ENCODE data around the gene SELENOO. TPM values are rescaled to one million over a fixed set of nuclear protein-coding genes. Genes with fewer than 3 reads are reported as not detected.

Gene SELENOO
- total RNA-seq, 4 donors from 2014 or later = 27.4 to 66.1 (median 36.1) TPM

DNA sequence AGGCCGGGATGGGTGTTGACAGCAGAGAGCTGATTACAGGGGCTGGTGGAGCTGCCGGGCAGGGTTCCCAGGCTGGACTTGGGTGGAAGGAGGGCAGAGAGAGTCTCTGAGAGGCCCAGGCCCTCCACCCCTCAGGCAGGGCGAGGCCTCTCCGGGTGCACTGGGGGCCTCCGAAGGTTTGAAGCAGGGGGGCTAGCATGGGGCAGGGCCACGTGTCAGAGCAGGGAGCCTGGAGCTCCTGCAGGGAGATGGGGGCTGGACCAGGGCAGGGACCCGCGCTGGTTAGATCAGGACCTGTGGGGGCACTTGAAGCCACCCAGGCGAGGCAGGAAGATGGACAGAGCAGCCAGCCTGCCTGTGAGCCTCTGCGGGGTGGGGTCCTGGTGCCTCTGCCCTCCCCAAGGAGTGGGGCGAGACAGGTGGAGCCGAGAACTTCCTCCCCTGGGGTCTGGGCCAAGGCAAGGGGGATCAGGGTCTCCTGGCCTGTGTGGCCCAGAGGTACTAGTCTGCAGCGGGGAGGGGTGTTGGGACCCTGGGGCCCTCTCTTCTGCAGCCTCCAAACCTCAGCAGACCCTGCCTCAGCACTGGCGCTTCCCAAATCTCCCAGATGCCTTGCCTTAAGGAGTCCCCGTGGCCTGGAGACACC, 29.4 kb upstream of the SELENOO start:
- Histone ChIP-seq H3K27me3 (peaks cover 38% of the 10 kb centered on the region), H3K9me3 (no peaks in the 10 kb centered on the region), H3K4me1 (peaks cover 18% of the 10 kb centered on the region), H3K27ac (no peak overlapping the region), H3K4me3 (peak overlapping the region; percentile 72), H3K36me3 (no peaks in the 10 kb centered on the region)
- no peak for TF ChIP-seq POLR2A (IDR thresholded peaks at IDR 0.05)
- TF ChIP-seq, protein P1, sequence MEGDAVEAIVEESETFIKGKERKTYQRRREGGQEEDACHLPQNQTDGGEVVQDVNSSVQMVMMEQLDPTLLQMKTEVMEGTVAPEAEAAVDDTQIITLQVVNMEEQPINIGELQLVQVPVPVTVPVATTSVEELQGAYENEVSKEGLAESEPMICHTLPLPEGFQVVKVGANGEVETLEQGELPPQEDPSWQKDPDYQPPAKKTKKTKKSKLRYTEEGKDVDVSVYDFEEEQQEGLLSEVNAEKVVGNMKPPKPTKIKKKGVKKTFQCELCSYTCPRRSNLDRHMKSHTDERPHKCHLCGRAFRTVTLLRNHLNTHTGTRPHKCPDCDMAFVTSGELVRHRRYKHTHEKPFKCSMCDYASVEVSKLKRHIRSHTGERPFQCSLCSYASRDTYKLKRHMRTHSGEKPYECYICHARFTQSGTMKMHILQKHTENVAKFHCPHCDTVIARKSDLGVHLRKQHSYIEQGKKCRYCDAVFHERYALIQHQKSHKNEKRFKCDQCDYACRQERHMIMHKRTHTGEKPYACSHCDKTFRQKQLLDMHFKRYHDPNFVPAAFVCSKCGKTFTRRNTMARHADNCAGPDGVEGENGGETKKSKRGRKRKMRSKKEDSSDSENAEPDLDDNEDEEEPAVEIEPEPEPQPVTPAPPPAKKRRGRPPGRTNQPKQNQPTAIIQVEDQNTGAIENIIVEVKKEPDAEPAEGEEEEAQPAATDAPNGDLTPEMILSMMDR (IDR thresholded peaks at IDR 0.05) = no peak
- no peak for TF ChIP-seq POLR2AphosphoS5 (IDR thresholded peaks at IDR 0.05)
- no peak for TF ChIP-seq EP300 (IDR thresholded peaks at IDR 0.05)
- DNase-seq (ENCODE audit: low spot score in 2 of 2) = no peak
- WGBS = 49% methylated on average over 4 of the region's 15 CpGs

DNA sequence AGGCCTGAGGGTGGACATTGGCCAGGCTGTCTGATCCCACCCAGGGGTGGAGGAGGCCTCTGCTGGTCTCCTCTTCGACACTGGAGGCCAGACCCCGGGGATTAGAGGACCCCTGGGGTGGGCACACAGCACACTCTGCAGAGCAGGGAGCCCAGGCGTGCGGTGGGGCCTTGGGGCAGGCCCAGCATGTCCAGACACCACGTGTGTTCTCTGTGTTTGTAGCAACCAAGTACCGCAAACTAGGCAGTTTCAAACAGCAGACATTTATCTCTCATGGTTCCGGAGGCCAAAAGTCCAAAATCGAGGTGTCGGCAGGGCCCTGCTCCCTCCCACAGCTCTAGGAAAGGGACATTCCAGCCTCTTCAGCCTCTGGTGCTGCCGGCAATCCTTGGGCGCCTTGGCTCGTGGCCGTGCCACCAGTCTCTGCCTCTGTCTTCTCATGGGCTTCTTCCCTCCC, 28.8 kb upstream of the SELENOO start:
- 62% methylated on average over 13 of the region's 13 CpGs for WGBS
- TF ChIP-seq, protein P1 (IDR thresholded peaks at IDR 0.05) = no peak
- no peak for TF ChIP-seq POLR2A (IDR thresholded peaks at IDR 0.05)
- TF ChIP-seq POLR2AphosphoS5 (IDR thresholded peaks at IDR 0.05) = no peak
- no peak for TF ChIP-seq EP300 (IDR thresholded peaks at IDR 0.05)
- Histone ChIP-seq H3K4me1 (peaks cover 18% of the 10 kb centered on the region), H3K9me3 (no peaks in the 10 kb centered on the region), H3K36me3 (no peaks in the 10 kb centered on the region), H3K27ac (no peak overlapping the region), H3K4me3 (no peak overlapping the region), H3K27me3 (peaks cover 38% of the 10 kb centered on the region)
- no peak for DNase-seq (ENCODE audit: low spot score in 2 of 2)

DNA sequence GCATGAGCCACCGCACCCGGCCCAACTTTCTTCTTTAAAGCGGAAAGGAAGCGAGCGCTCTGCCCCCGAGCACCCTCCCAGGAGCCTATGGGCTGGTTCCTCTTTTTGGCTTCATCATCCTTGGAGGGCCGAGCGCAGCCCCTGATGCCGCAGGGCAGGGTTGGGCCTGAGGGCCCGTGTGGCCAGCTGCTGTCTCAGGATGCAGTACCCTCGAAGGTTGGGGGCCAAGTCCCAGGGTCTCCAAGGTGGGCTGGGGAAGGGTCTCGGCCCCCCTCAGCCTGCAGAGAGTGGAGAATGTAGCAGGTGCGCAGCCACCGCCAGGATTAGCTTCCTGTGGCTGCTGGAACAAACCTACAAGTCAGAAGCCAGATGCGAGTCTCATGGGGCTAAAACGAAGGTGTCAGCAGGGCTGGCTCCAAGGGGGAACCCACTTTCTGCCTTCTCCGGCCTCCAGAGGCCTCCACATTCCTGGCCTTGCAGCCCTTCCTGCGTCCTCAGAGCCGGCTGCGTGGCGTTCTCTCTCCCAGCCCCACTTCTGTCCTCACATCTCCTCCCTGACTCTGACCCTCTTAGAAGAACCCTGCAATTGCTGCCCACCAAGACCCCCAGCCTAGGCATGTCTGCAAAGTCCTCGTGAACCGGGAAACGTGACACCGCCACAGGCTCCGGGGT, 27.4 kb upstream of the SELENOO start:
- no peak overlapping the region for H3K27ac ChIP-seq
- no peak for TF ChIP-seq EP300 (IDR thresholded peaks at IDR 0.05)
- TF ChIP-seq, protein P1 (IDR thresholded peaks at IDR 0.05) = no peak
- TF ChIP-seq POLR2AphosphoS5 (IDR thresholded peaks at IDR 0.05) = no peak
- TF ChIP-seq POLR2A (IDR thresholded peaks at IDR 0.05) = no peak
- H3K4me3 ChIP-seq = no peak overlapping the region
- H3K9me3 ChIP-seq = no peaks in the 10 kb centered on the region
- 80% methylated on average over 26 of the region's 26 CpGs for WGBS
- no peak for DNase-seq (ENCODE audit: low spot score in 2 of 2)
- H3K4me1 ChIP-seq = peaks cover 18% of the 10 kb centered on the region
- H3K27me3 ChIP-seq = peaks cover 46% of the 10 kb centered on the region
- no peaks in the 10 kb centered on the region for H3K36me3 ChIP-seq

DNA sequence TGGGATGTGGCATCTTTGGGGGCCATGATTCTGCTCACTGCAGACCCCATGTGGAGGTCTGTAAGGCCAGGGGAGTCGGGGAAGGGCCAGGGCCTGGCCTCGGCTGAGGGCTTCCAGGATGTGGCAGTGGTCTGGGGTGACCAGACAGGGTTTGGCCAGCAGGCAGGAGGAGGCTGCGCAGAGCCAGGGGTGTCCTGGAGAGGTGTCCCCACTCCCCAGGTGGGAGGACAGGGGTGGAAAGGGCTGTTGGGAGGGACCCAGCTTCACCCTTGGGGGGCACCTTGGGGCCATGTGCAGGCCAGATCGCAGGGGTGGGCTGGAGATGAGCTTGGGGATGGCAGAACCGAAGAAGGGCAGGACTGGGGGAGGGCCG, 26.8 kb upstream of the SELENOO start:
- TF ChIP-seq POLR2A (IDR thresholded peaks at IDR 0.05) (no peak), POLR2AphosphoS5 (IDR thresholded peaks at IDR 0.05) (no peak), EP300 (IDR thresholded peaks at IDR 0.05) (no peak)
- TF ChIP-seq, protein P1 (IDR thresholded peaks at IDR 0.05) = no peak
- Histone ChIP-seq H3K27me3 (peaks cover 45% of the 10 kb centered on the region), H3K9me3 (no peaks in the 10 kb centered on the region), H3K27ac (no peak overlapping the region), H3K4me3 (no peak overlapping the region), H3K4me1 (peaks cover 18% of the 10 kb centered on the region), H3K36me3 (no peaks in the 10 kb centered on the region)
- whole genome bisulfite sequencing = 93% methylated on average over 5 of the region's 6 CpGs
- peak in 1 of 2 donors; percentile 57 for DNase-seq (ENCODE audit: low spot score in 2 of 2)

DNA sequence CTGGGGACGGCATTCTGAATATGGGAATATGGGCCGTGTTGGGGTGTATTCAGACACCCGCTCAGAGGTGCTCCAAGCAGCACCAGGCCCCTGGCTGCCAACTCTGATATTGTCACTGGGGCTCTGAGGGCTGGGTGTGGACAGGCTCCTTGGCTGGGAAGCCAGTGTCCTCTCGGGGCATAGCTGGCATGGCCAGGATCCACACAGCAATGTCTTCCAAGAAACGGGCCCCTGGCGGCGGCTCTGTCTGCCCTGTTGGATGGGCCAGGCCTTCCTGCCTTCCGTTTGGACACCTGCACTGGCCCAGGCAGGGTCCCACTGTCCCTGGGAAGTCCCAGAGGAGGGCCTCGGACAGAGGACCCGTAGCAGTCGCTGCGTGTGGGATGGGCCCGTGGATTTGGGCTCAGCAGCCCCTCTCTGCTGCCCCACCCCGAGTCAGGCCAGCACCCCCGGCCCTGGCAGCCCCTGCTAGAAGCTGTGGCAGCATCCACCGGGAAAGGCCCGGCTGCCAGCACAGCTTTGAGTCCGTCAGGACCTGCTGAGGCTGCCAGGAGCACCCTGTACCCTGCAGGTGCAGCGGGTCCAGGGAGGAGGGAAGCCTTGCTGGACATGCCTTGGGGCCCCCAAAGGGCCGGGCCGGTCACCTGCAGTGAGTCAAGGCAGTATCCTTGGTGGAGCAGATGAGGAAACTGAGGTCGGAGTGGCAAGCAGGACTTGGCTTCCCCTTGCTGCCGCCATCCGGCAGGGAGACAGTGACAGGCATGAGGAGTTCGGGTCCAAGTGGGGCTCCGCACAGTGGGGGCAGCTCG, 26.2 kb upstream of the SELENOO start:
- Histone ChIP-seq H3K4me1 (peaks cover 15% of the 10 kb centered on the region), H3K36me3 (no peaks in the 10 kb centered on the region), H3K9me3 (no peaks in the 10 kb centered on the region), H3K27me3 (peaks cover 39% of the 10 kb centered on the region), H3K27ac (no peak overlapping the region), H3K4me3 (no peak overlapping the region)
- WGBS = 93% methylated on average over 6 of the region's 27 CpGs
- peak in 1 of 2 donors; percentile 53 for DNase-seq (ENCODE audit: low spot score in 2 of 2)
- TF ChIP-seq, protein P1 (IDR thresholded peaks at IDR 0.05) = no peak
